H1 (cell line): ENCODE data around the gene HPN. TPM values are rescaled to one million over a fixed set of nuclear protein-coding genes. Genes with fewer than 3 reads are reported as not detected.

Experiments
- GTF2F1 ChIP-seq: IDR thresholded peaks from 2 replicates; pipeline ENCODE4 v1.6.1; 2012; ENCODE audit warnings: low read depth, low read length, improper control_type of control experiment, borderline replicate concordance
- JUND ChIP-seq: IDR thresholded peaks from 2 replicates; pipeline ENCODE4 v1.6.1; 2011; ENCODE audit warnings: mild to moderate bottlenecking, improper control_type of control experiment, low read length
- polyA plus RNA-seq, 7 experiments: library from polyadenylated mRNA; depleted of rRNA in 3 of 7; stranded (reverse) in 5 of 7; unstranded in 2 of 7; fragments of >200 nt in 5 of 7; fragments of 200-250 nt in 2 of 7; gene quantifications; 1 replicate in 5 of 7; 2 replicates in 1 of 7; 4 replicates in 1 of 7; pipeline versions ENCODE4 v1.2.1 to v1.2.3, GENCODE V29; 2011 to 2013; ENCODE audit warnings: missing spikeins in 2 of 7, mixed read lengths in 2 of 7
- total RNA-seq: library from RNA; stranded (reverse); fragmentation: NEBNext Ultra II Directional; extraction: Animal tissue kit (Norgen Biotek cat#: 25700); gene quantifications from 2 replicates; pipeline ENCODE4 v1.2.1, GENCODE V29; 2021

Gene HPN
- total and polyA plus RNA-seq, 2 of the 8 experiments (the other 6 are each of a cell fraction or from before 2014, with no cell fraction given): 14.7 to 33.7 TPM

DNA sequence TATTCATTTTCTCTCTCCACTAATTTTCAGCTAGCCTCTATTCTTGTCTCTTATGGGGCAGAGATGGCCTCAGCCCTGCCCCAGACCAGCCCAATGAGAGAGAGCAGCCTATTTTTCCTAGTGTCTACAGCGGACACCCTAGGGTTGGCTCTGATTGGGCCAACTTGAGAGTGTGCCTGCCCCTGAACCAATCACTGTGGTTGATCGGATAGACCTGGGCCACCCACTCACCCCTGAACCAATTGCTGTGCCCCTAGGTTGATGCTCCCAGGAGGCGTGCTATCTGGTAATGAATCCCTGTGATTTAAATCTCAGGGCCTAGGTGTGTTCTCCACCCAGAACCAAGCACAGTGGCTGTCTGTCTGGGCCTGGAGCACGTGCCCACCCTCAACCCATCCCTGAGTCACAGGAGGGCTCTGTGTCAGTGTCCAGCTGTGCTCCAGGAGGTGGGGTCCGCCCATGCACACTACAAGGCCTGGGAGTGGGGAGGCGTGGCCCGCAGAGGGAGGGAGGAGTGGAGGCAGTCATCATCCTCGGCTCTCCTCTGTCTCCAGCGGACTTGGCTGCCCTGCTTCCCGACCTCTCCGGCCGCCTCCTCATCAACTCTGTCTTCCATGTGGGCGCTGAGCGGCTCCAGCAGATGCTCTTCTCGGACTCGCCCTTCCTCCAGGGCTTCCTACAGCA is 26.1 kb upstream of the HPN start (continued):
- no peak for TF ChIP-seq JUND
- no peak for TF ChIP-seq GTF2F1
- TF ChIP-seq, all 59 proteins: peak for 0
